Measurements from ENCODE around the gene KIF26B. TPM values are rescaled to one million over a fixed set of nuclear protein-coding genes. Genes with fewer than 3 reads are reported as not detected.

Gene KIF26B
- polyA plus RNA-seq, 1 donor from 2014 or later: 6.3 TPM

DNA sequence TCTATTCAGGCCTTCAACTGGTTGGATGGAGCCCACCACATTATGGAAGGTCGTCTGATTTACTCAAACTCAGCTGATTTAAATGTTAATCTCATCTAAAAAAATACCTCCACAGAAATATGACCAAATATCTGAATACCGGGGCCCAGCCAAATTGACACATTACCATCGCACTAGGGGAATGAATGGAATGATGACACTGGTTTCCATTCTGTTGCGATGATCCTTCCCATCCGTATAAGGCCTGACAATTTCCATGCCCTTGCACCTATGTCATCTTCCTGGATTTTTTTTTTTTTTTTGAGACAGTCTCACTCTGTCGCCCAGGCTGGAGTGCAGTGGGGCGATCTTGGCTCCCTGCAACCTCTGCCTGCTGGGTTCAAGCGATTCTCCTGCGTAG is 397.5 kb downstream of the KIF26B start:
- H3K9me3 ChIP-seq (ENCODE audit: low read length): no peaks in the 10 kb centered on the region
- no peak overlapping the region for H3K4me2 ChIP-seq (ENCODE audit: low read length)
- H3K9me2 ChIP-seq (ENCODE audit: insufficient read depth, low read length): no peaks in the 10 kb centered on the region
- H3K36me3 ChIP-seq (ENCODE audit: insufficient read depth, low read length): no peaks in the 10 kb centered on the region
- H3K4me3 ChIP-seq (ENCODE audit: low read length): no peak overlapping the region
- no peaks in the 10 kb centered on the region for H3K79me2 ChIP-seq (replicated peaks; ENCODE audit: insufficient read depth, low read length)
- TF ChIP-seq EZH2 (IDR thresholded peaks at IDR 0.05; ENCODE audit: borderline replicate concordance, insufficient read depth, low read length, poor library complexity, severe bottlenecking): no peak
- TF ChIP-seq, protein P1, sequence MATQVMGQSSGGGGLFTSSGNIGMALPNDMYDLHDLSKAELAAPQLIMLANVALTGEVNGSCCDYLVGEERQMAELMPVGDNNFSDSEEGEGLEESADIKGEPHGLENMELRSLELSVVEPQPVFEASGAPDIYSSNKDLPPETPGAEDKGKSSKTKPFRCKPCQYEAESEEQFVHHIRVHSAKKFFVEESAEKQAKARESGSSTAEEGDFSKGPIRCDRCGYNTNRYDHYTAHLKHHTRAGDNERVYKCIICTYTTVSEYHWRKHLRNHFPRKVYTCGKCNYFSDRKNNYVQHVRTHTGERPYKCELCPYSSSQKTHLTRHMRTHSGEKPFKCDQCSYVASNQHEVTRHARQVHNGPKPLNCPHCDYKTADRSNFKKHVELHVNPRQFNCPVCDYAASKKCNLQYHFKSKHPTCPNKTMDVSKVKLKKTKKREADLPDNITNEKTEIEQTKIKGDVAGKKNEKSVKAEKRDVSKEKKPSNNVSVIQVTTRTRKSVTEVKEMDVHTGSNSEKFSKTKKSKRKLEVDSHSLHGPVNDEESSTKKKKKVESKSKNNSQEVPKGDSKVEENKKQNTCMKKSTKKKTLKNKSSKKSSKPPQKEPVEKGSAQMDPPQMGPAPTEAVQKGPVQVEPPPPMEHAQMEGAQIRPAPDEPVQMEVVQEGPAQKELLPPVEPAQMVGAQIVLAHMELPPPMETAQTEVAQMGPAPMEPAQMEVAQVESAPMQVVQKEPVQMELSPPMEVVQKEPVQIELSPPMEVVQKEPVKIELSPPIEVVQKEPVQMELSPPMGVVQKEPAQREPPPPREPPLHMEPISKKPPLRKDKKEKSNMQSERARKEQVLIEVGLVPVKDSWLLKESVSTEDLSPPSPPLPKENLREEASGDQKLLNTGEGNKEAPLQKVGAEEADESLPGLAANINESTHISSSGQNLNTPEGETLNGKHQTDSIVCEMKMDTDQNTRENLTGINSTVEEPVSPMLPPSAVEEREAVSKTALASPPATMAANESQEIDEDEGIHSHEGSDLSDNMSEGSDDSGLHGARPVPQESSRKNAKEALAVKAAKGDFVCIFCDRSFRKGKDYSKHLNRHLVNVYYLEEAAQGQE (IDR thresholded peaks at IDR 0.05; ENCODE audit: borderline replicate concordance): no peak
- TF ChIP-seq, protein P2, sequence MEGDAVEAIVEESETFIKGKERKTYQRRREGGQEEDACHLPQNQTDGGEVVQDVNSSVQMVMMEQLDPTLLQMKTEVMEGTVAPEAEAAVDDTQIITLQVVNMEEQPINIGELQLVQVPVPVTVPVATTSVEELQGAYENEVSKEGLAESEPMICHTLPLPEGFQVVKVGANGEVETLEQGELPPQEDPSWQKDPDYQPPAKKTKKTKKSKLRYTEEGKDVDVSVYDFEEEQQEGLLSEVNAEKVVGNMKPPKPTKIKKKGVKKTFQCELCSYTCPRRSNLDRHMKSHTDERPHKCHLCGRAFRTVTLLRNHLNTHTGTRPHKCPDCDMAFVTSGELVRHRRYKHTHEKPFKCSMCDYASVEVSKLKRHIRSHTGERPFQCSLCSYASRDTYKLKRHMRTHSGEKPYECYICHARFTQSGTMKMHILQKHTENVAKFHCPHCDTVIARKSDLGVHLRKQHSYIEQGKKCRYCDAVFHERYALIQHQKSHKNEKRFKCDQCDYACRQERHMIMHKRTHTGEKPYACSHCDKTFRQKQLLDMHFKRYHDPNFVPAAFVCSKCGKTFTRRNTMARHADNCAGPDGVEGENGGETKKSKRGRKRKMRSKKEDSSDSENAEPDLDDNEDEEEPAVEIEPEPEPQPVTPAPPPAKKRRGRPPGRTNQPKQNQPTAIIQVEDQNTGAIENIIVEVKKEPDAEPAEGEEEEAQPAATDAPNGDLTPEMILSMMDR (IDR thresholded peaks at IDR 0.05; ENCODE audit: poor library complexity, severe bottlenecking): no peak
- no peak for TF ChIP-seq EP300 (conservative IDR thresholded peaks at IDR 0.05; ENCODE audit: poor library complexity, severe bottlenecking)
- no peak for TF ChIP-seq MXI1 (conservative IDR thresholded peaks at IDR 0.05; ENCODE audit: poor library complexity, severe bottlenecking)
- TF ChIP-seq SMC3 (conservative IDR thresholded peaks at IDR 0.05; ENCODE audit: poor library complexity): no peak
- no peak for TF ChIP-seq POLR2AphosphoS5 (IDR thresholded peaks at IDR 0.05)
- TF ChIP-seq RAD21 (conservative IDR thresholded peaks at IDR 0.05): no peak
- TF ChIP-seq TAF1 (IDR thresholded peaks at IDR 0.05; ENCODE audit: low read depth): no peak
- H3K27ac ChIP-seq (ENCODE audit: low read length): no peak overlapping the region
- H3K9ac ChIP-seq (ENCODE audit: low read length): no peak overlapping the region
- no peaks in the 10 kb centered on the region for H4K20me1 ChIP-seq (ENCODE audit: insufficient read depth)
- H3K27me3 ChIP-seq (ENCODE audit: insufficient read depth, low read depth, low read length): no peaks in the 10 kb centered on the region
- no peaks in the 10 kb centered on the region for H3F3A ChIP-seq (ENCODE audit: insufficient read depth, low read length, poor library complexity, severe bottlenecking)
- no peak overlapping the region for H2AFZ ChIP-seq (ENCODE audit: low read depth, low read length)

DNA sequence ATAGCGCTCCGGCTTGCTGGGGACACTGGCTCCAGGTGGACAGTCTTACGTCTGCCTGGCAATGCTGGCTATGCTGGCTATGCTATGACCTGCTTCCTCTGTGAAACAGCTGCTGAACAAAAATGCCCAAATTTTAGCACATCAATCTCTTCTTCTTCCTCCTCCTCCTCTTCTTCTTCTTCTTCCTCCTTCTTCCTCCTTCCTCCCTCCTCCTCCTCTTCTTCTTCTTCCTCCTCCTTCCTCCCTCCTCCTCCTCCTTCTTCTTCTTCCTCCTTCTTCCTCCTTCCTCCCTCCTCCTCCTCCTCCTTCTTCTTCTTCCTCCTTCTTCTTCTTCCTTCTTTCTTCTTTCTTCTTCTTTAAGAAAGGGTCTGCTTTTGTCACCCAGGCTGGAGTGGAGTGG is 401.3 kb downstream of the KIF26B start:
- Histone ChIP-seq H3K9me2 (ENCODE audit: insufficient read depth, low read length) (no peaks in the 10 kb centered on the region), H3K36me3 (ENCODE audit: insufficient read depth, low read length) (no peaks in the 10 kb centered on the region), H3F3A (ENCODE audit: insufficient read depth, low read length, poor library complexity, severe bottlenecking) (no peaks in the 10 kb centered on the region), H3K9ac (ENCODE audit: low read length) (no peak overlapping the region), H3K4me3 (ENCODE audit: low read length) (no peak overlapping the region), H3K9me3 (ENCODE audit: low read length) (no peaks in the 10 kb centered on the region), H3K27ac (ENCODE audit: low read length) (no peak overlapping the region), H3K4me2 (ENCODE audit: low read length) (no peak overlapping the region), H3K27me3 (ENCODE audit: insufficient read depth, low read depth, low read length) (no peaks in the 10 kb centered on the region), H4K20me1 (ENCODE audit: insufficient read depth) (no peaks in the 10 kb centered on the region), H2AFZ (ENCODE audit: low read depth, low read length) (no peak overlapping the region), H3K79me2 (replicated peaks; ENCODE audit: insufficient read depth, low read length) (no peaks in the 10 kb centered on the region)
- TF ChIP-seq EP300 (conservative IDR thresholded peaks at IDR 0.05; ENCODE audit: poor library complexity, severe bottlenecking) (no peak), POLR2AphosphoS5 (IDR thresholded peaks at IDR 0.05) (no peak), RAD21 (conservative IDR thresholded peaks at IDR 0.05) (no peak), MXI1 (conservative IDR thresholded peaks at IDR 0.05; ENCODE audit: poor library complexity, severe bottlenecking) (no peak), SMC3 (conservative IDR thresholded peaks at IDR 0.05; ENCODE audit: poor library complexity) (no peak), TAF1 (IDR thresholded peaks at IDR 0.05; ENCODE audit: low read depth) (no peak), EZH2 (IDR thresholded peaks at IDR 0.05; ENCODE audit: borderline replicate concordance, insufficient read depth, low read length, poor library complexity, severe bottlenecking) (no peak)
- TF ChIP-seq, protein P2 (IDR thresholded peaks at IDR 0.05; ENCODE audit: poor library complexity, severe bottlenecking): no peak
- TF ChIP-seq, protein P1 (IDR thresholded peaks at IDR 0.05; ENCODE audit: borderline replicate concordance): no peak

Data from neural cell (in vitro differentiated cells).